HFFc6 (cell line): ENCODE results near the gene CTF1. TPM values are rescaled to one million over a fixed set of nuclear protein-coding genes. Genes with fewer than 3 reads are reported as not detected.
A peak's percentile ranks its signal among the peaks of the same experiment; 100 is the strongest.

ENCODE experiments used
- DNase-seq: peaks from one replicate; pipeline ENCODE4 v3.0.0-alpha.2; 2018
- H3K27ac Mint-ChIP-seq: 2 replicates; pipeline ENCODE4 v1.8.0; 2020; ENCODE audit warnings: mild to moderate bottlenecking, mixed read lengths
- H3K27me3 Mint-ChIP-seq: 2 replicates; pipeline ENCODE4 v1.8.0; 2021; ENCODE audit warnings: mild to moderate bottlenecking, moderate library complexity, mixed read lengths; ENCODE audit not compliant: insufficient read depth
- H3K36me3 Mint-ChIP-seq: 2 replicates; pipeline ENCODE4 v1.8.0; 2021; ENCODE audit warnings: low read depth, mixed read lengths
- H3K4me1 Mint-ChIP-seq: 2 replicates; pipeline ENCODE4 v1.8.0; 2020; ENCODE audit warnings: low read depth, mixed read lengths
- H3K4me3 Mint-ChIP-seq: 2 replicates; pipeline ENCODE4 v1.8.0; 2020; ENCODE audit warnings: mild to moderate bottlenecking, moderate library complexity, mixed read lengths
- H3K9me3 Mint-ChIP-seq: 2 replicates; pipeline ENCODE4 v1.8.0; 2020; ENCODE audit warnings: mild to moderate bottlenecking, mixed read lengths
- total RNA-seq, 6 experiments: library from RNA; stranded (reverse); fragmentation: NEBNext Ultra II Directional; extraction: Animal tissue kit (Norgen Biotek cat#: 25700); gene quantifications; 2 replicates in 1 of 6; 3 replicates in 5 of 6; pipeline ENCODE4 v1.2.3, GENCODE V29; 2021
- TF ChIP-seq, protein P1 (sequence below): fragments of 200-600 bp; sonication (generic); IDR thresholded peaks from 2 replicates; pipeline ENCODE4 v1.5.0; 2021; ENCODE audit warnings: antibody characterized with exemption, mild to moderate bottlenecking

Gene CTF1
- total RNA-seq, 6 experiments from 2014 or later: 12.0 to 16.3 (median 14.0) TPM

- H3K27me3 Mint-ChIP-seq: peaks cover 6% of the 10 kb centered on the region; the same call in 1 of the 2 replicates
- TF ChIP-seq, protein P1, sequence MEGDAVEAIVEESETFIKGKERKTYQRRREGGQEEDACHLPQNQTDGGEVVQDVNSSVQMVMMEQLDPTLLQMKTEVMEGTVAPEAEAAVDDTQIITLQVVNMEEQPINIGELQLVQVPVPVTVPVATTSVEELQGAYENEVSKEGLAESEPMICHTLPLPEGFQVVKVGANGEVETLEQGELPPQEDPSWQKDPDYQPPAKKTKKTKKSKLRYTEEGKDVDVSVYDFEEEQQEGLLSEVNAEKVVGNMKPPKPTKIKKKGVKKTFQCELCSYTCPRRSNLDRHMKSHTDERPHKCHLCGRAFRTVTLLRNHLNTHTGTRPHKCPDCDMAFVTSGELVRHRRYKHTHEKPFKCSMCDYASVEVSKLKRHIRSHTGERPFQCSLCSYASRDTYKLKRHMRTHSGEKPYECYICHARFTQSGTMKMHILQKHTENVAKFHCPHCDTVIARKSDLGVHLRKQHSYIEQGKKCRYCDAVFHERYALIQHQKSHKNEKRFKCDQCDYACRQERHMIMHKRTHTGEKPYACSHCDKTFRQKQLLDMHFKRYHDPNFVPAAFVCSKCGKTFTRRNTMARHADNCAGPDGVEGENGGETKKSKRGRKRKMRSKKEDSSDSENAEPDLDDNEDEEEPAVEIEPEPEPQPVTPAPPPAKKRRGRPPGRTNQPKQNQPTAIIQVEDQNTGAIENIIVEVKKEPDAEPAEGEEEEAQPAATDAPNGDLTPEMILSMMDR: peak; percentile 61
- peak within 1 kb of the TSS; percentile 94 for H3K4me3 Mint-ChIP-seq
- DNase-seq: peak; percentile 80
- peaks cover 23% of the 10 kb centered on the region for H3K36me3 Mint-ChIP-seq
- H3K9me3 Mint-ChIP-seq: no peaks in the 10 kb centered on the region
- peaks cover 43% of the 10 kb centered on the region for H3K4me1 Mint-ChIP-seq
- H3K27ac Mint-ChIP-seq: peak within 1 kb of the TSS; percentile 100
Observed at GRCh38 chr16:30893744-30894539, 2.5 kb upstream of the CTF1 start, which contains the start of gene BCL7C. TSS of gene BCL7C (minus strand) at chr16:30894077. CDS start at chr16:30893944, 133 bp downstream.

GRCh38 chr16:30894540-30895368, 1.7 kb upstream of the CTF1 start:
- DNase-seq: no peak
- peak overlapping the region; percentile 100 for H3K27ac Mint-ChIP-seq
- H3K27me3 Mint-ChIP-seq: peaks cover 6% of the 10 kb centered on the region; the same call in 1 of the 2 replicates
- TF ChIP-seq, protein P1: no peak
- H3K9me3 Mint-ChIP-seq: no peaks in the 10 kb centered on the region
- H3K4me3 Mint-ChIP-seq: peak overlapping the region; percentile 83
- H3K4me1 Mint-ChIP-seq: peaks cover 40% of the 10 kb centered on the region
- H3K36me3 Mint-ChIP-seq: peaks cover 20% of the 10 kb centered on the region

- H3K4me3 Mint-ChIP-seq: peak overlapping the region; percentile 98
- H3K27me3 Mint-ChIP-seq: peaks cover 4% of the 10 kb centered on the region; the same call in 1 of the 2 replicates
- peaks cover 14% of the 10 kb centered on the region for H3K36me3 Mint-ChIP-seq
- TF ChIP-seq, protein P1: no peak
- peak overlapping the region; percentile 100 for H3K27ac Mint-ChIP-seq
- peak; percentile 69 for DNase-seq
- H3K4me1 Mint-ChIP-seq: peaks cover 38% of the 10 kb centered on the region
- no peaks in the 10 kb centered on the region for H3K9me3 Mint-ChIP-seq
Observed at GRCh38 chr16:30895627-30896260, 670 bp upstream of the CTF1 start.

DNA sequence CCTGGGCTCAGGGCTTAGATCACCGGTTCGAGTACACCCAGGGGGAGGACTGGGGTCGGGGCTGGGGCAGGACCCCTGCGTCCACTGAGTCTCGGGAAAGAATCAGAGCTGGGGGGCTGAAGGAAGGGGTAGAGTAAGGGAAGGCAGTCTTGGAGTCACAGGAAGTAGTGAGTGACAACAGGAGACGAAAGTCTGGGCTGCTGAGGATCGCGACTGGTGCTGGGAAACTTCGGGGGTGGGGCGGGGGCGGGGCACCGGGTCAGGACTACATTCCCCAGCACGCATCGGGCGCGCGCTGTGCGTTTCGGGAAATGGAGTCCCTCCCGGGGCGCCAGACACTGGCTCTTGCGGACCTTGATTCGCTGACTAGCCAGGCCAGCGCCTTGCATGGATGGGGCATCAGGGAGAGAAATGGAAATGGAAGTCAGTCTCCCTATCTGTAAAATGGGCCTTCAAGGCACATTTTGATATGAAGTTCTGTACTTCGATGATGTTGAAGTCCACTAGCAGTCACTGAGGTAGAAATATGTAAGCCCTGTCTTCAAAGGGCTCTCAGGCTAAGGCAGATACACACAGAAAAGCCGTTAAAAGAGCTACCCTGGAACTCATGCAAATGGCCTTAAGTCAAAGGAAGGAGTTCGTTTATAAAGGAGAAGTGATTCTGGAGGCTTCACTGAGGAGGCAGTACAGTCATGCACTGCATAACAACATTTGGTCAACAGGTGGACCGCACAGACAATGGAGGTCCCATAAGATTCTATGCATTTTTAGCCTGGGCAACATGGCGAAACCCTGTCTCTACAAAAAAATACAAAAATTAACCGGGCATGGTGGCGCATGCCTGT, 697 bp downstream of the CTF1 start:
- TF ChIP-seq, protein P1: peak; percentile 15; the same call in 1 of the 2 replicates
- Mint-ChIP-seq H3K4me3 (peak overlapping the region; percentile 98), H3K36me3 (peaks cover 12% of the 10 kb centered on the region), H3K27me3 (peaks cover 4% of the 10 kb centered on the region; the same call in 1 of the 2 replicates), H3K27ac (peak overlapping the region; percentile 100), H3K9me3 (no peaks in the 10 kb centered on the region), H3K4me1 (peaks cover 38% of the 10 kb centered on the region)
- DNase-seq: peak; percentile 86
